ENCODE results near the gene IFNGR2. TPM values are rescaled to one million over a fixed set of nuclear protein-coding genes. Genes with fewer than 3 reads are reported as not detected.

The IFNGR2 gene
- total and polyA plus RNA-seq, 2 of the 8 experiments (the other 6 are each of a cell fraction or from before 2014, with no cell fraction given), result 36.0 to 46.4 TPM

DNA sequence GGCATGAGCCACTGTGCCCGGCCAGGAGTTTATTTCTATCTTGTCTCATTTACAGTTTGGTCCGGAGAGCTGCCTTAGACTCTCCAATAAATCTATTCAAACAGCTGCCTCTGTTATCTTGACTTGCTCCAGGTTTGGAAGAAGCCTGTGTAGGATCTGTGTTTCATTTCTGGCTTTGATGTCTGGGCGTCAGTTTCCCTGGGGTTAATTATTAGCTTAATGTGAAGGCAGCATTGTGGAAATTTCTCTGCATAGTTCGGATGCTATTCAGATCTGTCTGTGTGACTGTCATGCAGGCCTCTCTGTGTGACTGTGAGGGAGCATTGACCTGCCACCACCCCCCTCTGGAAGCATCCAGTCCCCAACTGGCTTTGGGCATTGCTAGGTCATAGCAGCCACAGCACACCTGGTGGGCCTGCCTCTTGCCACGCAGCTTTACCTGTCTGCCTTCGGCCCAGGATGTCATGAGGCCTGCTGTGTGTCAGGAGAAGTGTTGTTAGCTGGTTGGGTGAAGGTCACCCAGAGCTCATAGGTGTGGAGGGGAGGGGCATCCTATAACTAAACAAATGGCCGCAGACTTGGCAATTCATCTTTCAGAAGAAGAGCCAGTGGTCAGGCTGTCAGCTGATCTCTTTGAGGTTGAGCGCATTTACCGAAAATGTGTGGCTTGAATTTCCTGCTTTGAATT, 9.8 kb downstream of the IFNGR2 start (continued):
- TF ChIP-seq, protein P1, sequence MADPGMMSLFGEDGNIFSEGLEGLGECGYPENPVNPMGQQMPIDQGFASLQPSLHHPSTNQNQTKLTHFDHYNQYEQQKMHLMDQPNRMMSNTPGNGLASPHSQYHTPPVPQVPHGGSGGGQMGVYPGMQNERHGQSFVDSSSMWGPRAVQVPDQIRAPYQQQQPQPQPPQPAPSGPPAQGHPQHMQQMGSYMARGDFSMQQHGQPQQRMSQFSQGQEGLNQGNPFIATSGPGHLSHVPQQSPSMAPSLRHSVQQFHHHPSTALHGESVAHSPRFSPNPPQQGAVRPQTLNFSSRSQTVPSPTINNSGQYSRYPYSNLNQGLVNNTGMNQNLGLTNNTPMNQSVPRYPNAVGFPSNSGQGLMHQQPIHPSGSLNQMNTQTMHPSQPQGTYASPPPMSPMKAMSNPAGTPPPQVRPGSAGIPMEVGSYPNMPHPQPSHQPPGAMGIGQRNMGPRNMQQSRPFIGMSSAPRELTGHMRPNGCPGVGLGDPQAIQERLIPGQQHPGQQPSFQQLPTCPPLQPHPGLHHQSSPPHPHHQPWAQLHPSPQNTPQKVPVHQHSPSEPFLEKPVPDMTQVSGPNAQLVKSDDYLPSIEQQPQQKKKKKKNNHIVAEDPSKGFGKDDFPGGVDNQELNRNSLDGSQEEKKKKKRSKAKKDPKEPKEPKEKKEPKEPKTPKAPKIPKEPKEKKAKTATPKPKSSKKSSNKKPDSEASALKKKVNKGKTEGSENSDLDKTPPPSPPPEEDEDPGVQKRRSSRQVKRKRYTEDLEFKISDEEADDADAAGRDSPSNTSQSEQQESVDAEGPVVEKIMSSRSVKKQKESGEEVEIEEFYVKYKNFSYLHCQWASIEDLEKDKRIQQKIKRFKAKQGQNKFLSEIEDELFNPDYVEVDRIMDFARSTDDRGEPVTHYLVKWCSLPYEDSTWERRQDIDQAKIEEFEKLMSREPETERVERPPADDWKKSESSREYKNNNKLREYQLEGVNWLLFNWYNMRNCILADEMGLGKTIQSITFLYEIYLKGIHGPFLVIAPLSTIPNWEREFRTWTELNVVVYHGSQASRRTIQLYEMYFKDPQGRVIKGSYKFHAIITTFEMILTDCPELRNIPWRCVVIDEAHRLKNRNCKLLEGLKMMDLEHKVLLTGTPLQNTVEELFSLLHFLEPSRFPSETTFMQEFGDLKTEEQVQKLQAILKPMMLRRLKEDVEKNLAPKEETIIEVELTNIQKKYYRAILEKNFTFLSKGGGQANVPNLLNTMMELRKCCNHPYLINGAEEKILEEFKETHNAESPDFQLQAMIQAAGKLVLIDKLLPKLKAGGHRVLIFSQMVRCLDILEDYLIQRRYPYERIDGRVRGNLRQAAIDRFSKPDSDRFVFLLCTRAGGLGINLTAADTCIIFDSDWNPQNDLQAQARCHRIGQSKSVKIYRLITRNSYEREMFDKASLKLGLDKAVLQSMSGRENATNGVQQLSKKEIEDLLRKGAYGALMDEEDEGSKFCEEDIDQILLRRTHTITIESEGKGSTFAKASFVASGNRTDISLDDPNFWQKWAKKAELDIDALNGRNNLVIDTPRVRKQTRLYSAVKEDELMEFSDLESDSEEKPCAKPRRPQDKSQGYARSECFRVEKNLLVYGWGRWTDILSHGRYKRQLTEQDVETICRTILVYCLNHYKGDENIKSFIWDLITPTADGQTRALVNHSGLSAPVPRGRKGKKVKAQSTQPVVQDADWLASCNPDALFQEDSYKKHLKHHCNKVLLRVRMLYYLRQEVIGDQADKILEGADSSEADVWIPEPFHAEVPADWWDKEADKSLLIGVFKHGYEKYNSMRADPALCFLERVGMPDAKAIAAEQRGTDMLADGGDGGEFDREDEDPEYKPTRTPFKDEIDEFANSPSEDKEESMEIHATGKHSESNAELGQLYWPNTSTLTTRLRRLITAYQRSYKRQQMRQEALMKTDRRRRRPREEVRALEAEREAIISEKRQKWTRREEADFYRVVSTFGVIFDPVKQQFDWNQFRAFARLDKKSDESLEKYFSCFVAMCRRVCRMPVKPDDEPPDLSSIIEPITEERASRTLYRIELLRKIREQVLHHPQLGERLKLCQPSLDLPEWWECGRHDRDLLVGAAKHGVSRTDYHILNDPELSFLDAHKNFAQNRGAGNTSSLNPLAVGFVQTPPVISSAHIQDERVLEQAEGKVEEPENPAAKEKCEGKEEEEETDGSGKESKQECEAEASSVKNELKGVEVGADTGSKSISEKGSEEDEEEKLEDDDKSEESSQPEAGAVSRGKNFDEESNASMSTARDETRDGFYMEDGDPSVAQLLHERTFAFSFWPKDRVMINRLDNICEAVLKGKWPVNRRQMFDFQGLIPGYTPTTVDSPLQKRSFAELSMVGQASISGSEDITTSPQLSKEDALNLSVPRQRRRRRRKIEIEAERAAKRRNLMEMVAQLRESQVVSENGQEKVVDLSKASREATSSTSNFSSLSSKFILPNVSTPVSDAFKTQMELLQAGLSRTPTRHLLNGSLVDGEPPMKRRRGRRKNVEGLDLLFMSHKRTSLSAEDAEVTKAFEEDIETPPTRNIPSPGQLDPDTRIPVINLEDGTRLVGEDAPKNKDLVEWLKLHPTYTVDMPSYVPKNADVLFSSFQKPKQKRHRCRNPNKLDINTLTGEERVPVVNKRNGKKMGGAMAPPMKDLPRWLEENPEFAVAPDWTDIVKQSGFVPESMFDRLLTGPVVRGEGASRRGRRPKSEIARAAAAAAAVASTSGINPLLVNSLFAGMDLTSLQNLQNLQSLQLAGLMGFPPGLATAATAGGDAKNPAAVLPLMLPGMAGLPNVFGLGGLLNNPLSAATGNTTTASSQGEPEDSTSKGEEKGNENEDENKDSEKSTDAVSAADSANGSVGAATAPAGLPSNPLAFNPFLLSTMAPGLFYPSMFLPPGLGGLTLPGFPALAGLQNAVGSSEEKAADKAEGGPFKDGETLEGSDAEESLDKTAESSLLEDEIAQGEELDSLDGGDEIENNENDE (IDR thresholded peaks at IDR 0.05; ENCODE audit: insufficient replicate concordance, low read length), result no peak
- TF ChIP-seq SAP30 (IDR thresholded peaks at IDR 0.05; ENCODE audit: insufficient read depth, insufficient replicate concordance, low read length) (no peak), TCF12 (IDR thresholded peaks at IDR 0.05; ENCODE audit: low read depth, low read length) (no peak), RXRA (IDR thresholded peaks at IDR 0.05; ENCODE audit: insufficient read depth, low read depth, low read length) (no peak), BACH1 (IDR thresholded peaks at IDR 0.05; ENCODE audit: low read length) (no peak)
